DMS153 treated with DMSO at 0.1 percent for 48 hours (cell line): ENCODE data around the gene HCFC2.
"Not testable (repeated sequence)": the region's sequence is repeated elsewhere in the genome, so short reads cannot be mapped to it uniquely, and the experiment has no call there.

Experiments
- DNase-seq: peaks from one replicate; lab custom pipeline; 2025; ENCODE audit not compliant: unreplicated experiment; lab: John Stamatoyannopoulos, UW

Gene HCFC2

DNA sequence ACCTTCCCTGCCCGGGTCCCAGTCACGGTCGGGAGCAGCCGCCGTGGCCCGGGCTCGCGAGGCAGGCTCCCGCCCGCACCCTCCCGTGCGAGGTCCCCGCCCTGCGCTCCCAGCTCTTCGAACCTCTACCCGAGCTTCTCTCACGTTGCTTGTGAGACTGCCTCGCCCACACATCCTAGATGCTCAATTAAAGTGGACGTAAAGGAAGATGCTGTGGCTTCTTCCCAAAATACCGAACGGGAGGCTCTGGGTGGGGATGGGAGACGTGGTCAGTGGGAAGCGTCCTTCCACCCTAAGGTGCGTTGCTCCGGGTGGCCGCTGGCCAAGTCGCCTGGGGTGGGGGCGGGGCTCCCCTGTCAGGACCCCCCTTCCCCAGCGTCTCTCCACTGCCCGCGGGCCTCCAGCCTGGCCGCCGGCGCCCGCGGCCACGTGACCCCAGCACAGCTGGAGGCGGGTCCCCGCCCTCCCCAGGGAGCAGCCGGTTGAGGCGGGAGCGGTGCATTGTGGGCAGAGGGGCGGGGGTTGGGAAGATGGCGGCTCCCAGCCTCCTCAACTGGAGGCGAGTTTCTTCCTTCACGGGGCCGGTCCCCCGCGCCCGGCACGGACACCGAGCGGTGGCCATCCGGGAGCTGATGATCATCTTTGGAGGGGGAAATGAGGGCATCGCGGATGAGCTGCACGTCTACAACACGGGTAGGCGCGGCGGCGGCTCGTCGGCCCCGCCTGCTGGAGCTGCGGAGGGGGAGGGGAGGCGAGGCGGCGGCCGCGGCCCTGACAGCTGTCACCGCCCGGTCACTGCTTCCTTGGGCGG lies at the start of gene HCFC2:
TSS of gene HCFC2 (plus strand) at position 501 of the 811 bp plus-strand sequence. CDS start at position 531, 30 bp downstream.
- peak; percentile 66 for DNase-seq

DNA sequence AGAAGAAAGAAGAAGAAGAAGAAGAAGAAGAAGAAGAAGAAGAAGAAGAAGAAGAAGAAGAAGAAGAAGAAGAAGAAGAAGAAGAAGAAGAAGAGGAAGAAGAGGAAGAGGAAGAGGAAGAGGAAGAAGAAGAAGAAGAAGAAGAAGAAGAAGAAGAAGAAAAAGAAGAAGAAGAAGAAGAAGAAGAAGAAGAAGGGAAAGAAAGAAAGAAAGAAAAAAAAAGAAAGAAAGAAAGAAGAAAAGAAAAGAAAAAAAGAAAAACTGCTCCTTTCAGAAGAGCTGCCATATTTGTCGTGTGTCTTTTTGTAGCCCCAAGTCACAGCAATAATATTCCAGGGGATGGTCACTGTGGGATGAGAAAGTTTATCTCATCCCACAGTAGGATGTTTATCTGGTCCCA lies 42.5 kb upstream of the HCFC2 start:
- DNase-seq: not testable (repeated sequence)

DNA sequence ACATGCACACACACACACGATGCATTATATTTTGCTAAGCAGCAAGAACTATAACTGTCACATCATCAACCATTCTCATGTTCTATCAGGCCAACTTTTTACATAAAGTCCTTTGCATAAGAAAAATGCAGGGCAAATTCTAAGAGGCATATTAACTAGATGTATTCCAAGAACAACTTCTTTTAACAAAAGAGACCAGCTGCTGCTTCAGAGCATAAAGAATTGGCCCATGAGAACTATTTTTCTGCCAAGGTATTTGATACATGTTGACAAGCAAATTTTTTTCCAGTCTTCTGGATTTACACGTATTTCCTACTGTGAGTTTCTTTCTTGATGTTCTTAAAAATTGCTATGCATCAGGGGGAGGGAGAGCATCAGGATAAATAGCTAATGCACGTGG lies 41.5 kb upstream of the HCFC2 start:
- DNase-seq: no peak

DNA sequence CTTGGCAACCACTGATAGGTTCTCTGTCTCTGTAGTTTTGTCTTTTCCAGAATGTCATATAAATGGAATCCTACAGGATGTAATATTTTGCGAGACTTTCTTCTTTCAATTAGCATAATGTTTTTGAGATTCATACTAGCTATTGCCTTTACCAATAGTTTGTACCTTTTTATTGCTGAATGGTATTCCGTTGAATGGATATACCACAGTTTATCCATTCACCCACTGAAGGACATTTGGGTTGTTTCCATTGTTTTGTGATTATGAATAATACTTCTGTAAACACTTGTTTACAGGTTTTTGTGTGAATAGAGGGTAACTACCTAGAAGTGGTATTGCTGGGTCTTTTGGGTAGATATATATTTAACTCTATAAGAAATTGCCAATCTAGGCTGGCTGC lies 40.6 kb upstream of the HCFC2 start:
- DNase-seq: no peak

- no peak for DNase-seq
Observed at GRCh38 chr12:104024348-104024747, 40.0 kb upstream of the HCFC2 start.

- no peak for DNase-seq
Observed at GRCh38 chr12:104025771-104026170, 38.6 kb upstream of the HCFC2 start.

DNA sequence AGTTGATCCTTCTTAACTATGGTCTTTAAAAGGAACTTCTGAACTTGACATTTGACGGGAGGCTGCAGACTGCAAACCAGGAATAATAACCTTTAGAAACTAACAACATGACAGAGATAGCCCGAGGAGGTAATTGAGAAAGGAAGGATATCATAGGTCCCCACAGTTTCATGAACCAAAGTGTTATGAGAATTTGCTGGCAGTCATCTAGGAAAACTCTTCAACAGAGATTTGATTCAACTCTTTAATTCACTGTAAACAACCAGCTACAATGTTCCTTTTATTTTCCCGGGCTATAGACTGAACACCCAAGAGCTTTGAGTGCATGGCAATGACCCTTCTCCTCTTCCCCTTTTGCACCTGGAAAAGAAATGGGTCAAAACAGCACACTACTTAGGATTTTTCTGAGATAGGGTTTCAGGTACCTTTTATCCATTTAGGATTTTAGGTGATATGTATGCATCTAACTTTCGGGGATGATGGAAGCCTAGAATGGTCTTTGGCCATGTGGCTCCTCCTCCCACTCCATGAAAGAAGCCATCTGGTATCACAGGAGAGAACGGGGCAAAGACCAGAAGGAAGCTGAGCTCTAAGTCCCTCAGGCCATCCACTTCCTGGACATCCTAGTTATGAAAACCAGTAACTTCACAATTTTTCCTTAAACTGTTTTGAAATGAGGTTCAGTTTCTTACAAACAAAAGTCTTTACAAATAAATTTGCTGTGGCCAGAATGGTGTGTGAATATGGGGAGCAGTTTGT lies 37.3 kb upstream of the HCFC2 start:
- DNase-seq: no peak

GRCh38 chr12:104030596-104030995 lies 33.7 kb upstream of the HCFC2 start:
- not testable (repeated sequence) for DNase-seq

DNA sequence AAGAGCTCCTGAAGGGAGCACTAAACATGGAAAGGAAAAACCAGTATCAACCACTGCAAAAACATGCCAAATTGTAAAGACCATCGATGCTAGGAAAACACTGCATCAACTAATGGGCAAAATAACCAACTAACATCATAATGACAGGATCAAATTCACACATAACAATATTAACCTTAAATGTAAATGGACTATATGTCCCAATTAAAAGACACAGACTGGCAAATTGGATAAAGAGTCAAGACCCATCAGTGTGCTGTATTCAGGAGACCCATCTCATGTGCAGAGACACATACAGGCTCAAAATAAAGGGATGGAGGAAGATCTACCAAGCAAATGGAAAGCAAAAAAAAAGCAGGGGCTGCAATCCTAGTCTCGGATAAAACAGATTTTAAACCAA lies 28.2 kb upstream of the HCFC2 start:
- not testable (repeated sequence) for DNase-seq

- DNase-seq: not testable (repeated sequence)
Observed at GRCh38 chr12:104039769-104040168, 24.6 kb upstream of the HCFC2 start.

GRCh38 chr12:104042580-104042979 lies 21.8 kb upstream of the HCFC2 start:
- no peak for DNase-seq

DNA sequence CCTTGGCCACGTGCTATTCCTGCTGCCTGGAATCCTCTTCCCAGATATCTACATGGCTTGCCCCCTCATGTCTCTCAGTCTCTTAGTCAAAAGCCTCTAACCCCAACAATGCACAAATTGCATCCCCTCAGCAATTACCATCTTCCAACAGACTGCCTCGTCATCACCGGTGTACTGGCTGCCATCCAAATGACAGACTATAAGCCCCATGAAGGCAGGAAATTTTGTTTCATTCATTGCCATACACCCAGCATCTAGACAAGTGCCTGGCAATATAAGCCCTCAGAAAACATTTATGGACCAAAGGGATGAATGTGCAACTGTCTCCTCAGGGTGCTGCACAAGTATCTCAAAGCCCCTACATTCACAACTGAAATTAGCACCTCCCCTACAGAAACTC lies 20.2 kb upstream of the HCFC2 start:
- DNase-seq: no peak

DNA sequence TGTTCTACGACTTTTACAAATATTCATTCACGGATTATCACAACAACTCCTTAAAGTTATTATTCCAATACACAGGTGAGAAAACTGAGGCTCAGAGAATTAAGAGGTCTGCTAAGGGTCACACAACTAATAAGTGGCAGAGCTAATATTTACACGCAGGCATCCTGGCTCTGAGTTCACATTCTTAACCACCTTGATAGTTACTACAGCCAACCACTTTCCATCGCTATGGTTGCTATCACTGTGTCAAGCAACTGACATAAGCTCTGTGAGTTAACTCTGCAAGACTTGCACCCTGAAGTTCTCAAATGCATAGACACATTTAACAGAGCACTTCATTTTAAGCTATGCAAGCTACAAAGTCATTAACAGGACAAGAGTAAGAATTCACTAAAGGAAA lies 18.0 kb upstream of the HCFC2 start:
- no peak for DNase-seq

DNA sequence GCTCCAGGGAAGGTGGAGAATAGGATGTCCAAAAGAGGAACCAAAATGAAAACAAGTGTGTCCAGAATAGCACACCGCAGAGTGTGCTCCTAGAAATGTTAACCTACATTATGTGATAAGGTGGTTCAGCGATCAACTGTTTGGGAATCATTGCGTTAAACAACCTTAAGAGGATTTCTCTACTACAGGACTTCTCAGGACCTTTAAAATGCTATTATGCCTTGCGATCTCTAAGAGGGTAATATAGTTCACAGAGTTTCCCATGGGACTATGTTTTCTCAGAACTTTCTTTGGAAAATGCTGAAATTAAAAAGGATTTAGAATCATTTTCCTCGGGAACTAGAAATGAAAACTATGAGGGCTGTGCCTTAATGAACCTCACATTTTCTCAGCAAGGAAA lies 16.2 kb upstream of the HCFC2 start:
- DNase-seq: no peak

GRCh38 chr12:104048811-104049210 lies 15.5 kb upstream of the HCFC2 start:
- DNase-seq: no peak

DNA sequence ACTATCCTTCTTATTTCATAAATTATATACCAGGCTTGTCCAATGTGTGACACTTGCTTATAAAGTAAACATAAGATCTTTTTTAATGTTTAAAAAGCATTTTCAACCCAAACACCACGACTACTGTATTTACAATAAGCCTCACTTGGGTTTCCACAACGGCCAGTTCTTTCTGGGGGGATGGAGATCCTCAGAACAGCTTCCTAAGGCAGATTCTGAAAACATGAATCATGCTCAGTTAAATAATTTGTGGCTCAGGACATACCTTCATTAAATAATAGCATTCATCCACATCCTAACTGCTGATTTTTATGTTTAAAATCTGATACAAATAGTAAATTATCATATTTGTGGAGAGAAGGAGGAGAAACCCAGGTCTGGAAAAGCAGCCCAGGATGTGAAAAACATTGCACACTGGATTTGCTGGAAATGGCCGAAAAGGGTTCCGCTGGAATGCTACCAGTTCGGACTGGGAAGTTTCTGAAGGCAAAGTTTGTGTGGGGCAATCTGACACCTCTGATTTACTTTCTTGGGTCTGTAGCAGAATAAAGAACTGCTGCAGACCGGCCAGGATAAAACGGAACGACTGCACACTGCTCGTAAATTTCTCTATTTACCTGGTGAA lies 14.9 kb upstream of the HCFC2 start:
- DNase-seq: no peak

- DNase-seq: no peak
Observed at GRCh38 chr12:104049903-104050356, 14.4 kb upstream of the HCFC2 start, which contains the start of gene GLT8D2. TSS of gene GLT8D2 (minus strand) at chr12:104050187. CDS start at chr12:104019648, 30,539 bp downstream.

- no peak for DNase-seq
Observed at GRCh38 chr12:104050436-104050835, 13.9 kb upstream of the HCFC2 start.

DNA sequence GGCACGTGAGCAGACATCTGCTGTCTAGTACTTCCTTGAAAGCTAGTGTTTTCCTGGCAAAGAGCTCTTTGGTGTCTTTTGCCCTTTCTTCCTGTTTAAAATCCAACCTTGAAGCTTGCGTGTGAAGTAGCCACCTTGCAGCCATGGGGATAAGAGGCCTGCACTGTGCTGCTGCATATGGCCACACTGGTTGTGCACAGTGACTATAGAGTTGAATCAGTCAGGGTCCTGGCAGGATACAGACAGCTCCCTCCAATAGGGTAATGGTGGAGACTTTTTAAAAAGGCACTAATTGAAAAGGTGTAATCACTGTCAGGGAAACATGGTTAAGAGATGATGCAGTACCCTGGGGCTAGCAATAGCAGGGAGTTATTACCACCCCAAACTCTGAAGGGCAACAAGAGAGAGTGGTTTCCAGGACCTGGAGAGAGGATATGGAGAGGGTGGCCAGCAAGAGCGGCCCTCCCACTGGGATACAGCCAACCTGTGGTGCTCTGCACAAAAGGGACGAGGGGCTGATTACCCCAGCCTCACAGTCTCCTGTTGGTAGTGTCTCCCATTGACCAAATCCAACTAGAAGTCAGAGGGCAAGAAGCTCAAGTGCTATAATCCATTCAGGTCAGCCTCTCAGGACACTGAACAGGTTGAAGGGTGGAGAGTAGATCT lies 9.5 kb upstream of the HCFC2 start:
- DNase-seq: no peak

DNA sequence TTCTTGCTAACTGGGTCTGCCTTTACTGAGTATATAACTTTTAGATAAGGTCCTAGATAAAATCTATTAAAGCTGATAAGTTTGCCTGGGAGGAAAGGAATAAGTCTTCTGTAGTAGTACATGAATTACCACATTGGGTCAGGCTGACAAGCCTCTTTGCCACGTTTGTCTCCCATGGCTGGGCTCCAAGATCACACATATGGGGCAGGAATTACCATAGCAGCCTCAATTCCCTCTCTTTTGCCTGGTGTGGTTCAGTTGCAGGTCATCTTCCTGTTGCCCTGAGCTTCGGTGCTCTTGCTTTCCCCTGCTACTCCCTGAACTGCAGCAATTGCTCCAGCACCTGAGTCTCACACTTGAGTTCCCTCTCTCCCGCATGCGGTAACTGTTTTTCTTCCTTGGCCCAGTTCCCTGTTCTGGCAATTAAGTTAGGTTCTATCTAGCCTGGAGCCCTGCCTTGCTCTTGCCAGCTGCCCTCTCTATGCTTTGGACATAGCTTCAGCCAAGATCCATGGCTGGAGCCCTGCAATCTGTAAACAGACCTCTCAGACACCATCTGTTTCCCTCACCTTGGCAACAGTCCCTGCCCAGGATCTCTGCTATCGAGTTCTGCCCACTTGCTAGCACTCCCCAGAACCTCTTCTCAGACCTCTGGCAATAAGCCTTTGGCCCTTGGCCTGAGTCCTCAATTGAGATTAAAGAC lies 8.5 kb upstream of the HCFC2 start:
- DNase-seq: peak; percentile 40
